SIG-M5 treated with dmso at 0.1 percent for 504 hours (cell line): Measurements from ENCODE around the gene PTPA.

Experiments
- DNase-seq: peaks from one replicate; lab custom pipeline; 2025; ENCODE audit not compliant: unreplicated experiment; lab: John Stamatoyannopoulos, UW

PTPA gene

DNA sequence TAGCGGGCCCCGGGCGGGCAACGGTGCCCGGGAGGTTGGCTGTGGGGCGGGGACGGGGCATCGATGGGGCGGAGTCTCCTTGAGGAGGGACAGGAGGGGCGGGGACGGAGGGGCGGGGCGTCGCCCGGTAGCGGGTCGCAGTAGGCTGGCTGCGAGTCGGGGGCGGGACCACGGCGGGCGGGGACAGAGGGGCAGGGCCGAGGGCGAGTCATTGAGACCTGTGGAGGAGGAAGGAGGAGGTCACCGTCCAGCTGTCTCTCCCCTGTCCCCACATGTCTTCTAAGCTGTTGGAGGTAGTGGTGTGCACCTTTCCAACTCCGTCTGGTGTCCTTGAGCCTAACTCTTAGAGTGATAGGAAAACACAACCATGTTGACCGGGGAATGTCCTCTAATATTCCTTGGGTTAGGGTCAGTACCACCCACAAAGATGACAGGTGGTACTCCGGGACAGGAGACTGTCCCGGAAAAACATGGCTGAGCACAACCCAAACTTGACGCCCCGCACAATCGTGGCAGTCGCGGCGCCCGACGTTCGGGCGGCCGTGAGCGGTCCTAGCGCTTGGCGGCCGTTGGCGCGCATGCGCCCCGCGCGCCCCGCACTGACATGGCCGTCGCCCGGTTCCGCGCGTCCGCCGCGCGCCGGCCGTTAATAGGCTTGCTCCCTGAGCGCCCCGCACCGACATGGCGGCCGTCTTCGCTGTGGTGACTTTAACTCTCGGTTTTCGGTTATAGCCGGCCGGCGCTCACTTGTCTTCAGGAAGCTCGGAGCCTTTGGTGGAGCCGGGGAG lies at the start of gene PTPA, which contains the start of gene CRAT:
TSS of gene PTPA (plus strand) at position 676 of the 788 bp plus-strand sequence. CDS start 186 bp downstream, outside the sequence.
TSS of gene CRAT (minus strand) at position 54 of the 788 bp plus-strand sequence. CDS start 284 bp downstream, outside the sequence.
- DNase-seq, result peak; percentile 78

DNA sequence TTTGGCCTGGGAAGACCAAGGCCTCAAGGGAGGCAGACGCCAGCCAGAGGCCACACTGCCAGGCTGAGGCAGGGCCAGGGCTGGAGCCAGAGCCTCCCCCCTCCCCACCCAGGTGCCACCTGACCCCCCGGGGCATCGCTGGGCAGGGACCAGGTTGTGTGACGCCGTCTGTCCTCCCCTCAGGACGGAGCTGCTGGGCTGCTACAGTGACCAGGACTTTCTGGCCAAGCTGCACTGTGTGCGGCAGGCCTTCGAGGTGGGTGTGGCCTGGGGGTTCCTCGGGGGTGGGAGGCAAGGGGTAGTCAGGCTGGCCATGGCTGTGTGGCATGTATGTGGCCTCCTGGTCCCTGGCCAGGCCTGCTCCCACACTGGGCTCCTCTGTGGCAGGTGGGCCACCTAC lies 48.2 kb upstream of the PTPA start:
- DNase-seq, result no peak

DNA sequence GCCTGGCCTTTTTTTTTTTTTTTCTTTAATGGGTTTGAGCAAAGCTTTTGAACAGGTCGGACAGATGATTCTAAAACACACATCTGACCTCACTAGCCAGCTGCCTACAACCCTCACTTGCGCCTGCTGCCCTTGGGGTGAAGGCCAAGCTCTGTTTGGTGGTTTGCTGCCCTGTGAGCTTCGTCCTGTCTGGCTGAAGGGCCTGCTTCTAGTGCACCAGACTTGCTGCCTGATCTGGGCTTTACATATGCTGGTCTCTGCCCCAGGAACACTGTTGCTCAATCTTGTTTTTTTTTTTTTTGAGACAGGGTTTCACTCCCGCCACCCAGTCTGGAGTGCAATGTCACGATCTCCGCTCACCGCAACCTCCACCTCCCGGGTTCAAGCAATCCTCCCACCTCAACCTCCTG lies 46.7 kb upstream of the PTPA start:
- DNase-seq, result no peak

DNA sequence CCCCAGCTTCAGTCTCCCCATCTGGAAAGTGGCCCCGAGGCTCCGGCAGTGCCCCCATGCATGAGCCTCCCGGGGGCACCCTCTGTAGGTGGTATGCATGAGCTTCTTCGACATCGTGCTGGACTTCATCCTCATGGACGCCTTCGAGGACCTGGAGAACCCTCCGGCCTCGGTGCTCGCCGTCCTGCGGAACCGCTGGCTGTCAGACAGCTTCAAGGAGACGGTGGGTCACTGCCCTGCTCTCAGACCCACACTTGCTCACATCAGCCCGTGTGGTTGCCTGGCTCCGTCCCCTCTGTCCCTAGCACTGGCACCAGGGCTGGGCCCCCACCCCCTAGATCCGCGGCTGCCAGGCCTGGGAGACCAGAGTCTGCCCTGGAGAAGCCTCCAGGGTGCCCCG lies 43.1 kb upstream of the PTPA start:
- no peak for DNase-seq

DNA sequence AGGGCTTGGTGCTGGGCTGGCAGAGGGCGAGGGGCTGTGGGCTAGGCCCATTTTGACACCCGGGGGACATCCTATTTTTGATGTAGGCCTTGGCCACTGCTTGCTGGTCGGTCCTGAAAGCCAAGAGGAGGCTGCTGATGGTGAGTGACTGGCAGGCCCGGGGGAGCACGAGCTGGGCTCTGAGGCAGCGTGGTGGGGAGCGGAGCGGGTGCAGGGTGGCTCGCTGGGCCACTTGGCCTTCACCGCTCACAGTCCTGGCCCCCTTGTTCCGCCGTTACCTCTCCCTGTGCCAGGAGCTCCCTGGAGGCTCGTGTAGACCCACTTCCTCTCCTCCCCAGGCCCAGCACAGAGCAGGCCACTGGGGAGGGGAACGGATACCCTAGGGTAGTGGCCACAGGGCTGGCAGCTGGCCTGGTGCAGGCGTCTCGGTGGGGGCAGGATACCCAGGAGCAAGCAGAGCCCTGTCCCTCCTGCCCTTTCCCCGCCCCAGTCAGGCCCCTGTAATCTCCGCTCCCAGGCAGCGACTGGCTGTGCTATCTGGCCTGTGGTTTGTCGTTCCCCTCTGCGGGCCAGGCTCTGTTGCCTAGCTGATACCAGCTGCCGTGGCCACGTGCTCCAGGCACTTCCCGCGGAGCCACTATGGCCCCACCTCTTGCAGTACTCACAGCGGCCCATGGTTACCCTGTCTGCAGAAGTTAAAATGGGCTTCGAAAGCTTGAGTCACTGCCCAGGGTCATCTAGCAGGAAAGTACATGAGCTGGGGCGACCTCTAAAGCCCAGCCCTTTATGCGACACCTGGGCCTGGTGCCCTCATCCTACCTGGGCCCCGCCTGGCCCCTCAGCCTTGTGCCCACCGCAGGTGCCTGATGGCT lies 42.0 kb upstream of the PTPA start:
- DNase-seq, result peak; percentile 52

DNA sequence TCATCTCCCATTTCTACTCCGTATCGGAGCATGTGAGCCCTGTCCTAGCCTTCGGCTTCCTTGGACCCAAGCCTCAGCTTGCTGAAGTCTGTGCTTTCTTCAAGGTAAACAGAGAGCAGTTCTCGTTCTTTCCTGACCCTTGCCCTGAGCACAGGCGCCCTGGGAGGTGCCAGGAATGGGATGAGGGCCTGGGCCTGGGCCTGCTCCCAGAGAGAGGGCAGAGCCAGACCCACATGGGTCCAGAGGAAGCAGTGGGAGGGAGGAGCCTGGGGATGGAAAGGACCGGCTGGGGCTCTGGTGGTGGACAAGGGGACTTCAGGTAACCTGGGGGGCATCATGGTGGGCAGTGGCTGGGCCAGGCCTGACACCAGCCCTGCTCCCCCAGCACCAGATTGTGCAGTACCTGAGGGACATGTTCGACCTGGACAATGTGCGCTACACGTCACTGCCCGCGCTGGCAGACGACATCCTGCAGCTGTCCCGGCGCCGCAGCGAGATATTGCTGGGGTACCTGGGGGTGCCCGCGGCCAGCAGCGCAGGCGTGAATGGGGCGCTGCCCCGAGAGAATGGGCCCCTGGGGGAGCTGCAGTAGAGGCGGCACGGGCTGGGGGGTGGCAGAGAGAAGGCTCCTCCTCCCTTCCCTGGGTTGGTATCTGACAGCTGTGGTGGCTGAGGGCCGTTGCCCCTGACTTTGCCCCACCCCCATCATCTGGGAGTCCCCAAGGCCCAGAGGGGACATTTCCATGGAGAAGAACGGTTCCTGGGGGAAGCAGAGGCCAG lies 41.2 kb upstream of the PTPA start:
- no peak for DNase-seq

DNA sequence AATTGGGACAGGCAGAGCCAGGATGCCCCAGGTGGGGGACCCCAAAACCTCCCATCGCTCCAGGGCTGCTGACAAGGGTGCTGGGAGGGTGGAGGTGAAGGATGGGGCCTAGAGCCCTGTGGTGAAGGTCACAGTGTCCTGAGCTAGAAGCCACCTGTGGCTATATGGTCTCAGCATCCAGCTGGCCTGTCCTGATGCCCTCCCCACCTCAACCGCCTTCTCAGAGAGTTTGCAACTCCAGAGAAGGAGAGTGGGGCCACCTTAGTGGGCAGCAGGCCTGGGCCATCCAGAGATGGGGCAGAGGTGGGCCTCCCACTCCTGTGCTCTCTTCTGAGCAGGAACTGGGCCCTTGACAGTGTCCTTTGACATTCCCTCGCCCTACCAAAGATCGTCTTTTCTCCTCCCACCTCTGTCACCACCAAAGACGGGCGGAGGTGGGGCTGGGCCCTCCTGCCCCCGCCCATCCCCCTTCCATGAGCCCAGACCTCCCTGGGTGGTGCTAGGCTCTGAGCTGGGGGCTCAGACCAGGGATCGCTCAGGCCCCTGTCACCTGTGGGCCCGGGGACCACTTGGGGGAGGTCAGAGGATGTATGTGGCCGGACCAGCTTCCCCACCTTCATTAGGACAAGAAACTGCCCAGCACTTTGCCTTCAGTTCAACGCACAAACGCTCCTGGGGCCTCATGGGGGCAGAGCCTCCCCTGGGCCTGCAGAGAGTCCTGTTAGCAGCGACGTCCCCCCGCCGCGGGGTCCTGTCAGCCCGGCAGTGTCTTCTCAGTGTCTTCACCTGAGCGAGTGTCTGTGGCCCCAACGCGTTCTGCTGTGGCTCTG lies 40.3 kb upstream of the PTPA start:
- DNase-seq, result no peak

DNA sequence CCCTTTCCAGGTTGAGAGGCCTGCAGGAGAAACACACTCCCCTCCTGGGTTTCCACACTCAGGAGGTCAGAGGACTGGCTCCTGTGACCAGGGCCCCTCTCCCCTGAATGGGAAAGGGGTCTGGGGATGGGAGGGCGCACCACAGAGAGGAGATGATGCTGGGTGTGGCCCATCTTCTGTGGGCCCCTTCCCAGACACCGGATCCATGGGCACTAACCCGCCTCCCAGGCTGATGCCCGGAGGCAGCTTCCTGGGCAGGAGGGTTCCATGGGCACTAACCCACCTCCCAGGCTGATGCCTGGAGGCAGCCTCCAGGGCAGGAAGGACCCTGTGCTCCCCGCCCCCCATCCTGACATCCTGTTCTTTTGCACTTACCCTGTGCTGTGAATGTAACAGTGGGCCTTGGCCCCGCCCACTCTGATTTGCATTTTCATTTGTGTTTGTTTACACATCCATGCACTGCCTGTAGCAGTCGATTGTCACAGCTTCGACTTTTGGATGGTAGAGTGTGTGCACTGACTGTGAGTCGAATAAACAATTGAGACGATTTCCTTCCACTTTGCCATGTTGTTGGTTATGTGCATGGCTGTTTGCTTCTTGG lies 39.6 kb upstream of the PTPA start:
- no peak for DNase-seq

DNA sequence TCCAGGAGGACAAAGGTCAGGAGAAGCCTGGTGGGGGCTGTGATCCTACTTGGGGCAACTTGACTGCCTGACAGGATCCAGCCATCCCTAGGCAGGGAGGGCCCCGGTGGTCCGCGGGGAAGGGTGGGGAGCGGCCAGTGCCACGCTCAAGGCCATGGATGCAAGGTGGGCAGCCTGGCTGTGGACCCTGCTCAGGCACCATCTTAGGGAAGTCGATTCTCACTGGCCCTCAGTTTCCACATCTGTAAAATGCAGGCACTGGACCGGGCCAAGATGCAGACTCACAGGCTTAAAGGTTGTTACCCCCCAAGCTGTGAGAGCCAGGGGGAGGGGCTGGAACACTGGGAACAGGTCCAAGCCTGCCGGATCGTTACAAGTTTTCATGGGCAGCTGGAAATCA lies 39.0 kb upstream of the PTPA start:
- no peak for DNase-seq

DNA sequence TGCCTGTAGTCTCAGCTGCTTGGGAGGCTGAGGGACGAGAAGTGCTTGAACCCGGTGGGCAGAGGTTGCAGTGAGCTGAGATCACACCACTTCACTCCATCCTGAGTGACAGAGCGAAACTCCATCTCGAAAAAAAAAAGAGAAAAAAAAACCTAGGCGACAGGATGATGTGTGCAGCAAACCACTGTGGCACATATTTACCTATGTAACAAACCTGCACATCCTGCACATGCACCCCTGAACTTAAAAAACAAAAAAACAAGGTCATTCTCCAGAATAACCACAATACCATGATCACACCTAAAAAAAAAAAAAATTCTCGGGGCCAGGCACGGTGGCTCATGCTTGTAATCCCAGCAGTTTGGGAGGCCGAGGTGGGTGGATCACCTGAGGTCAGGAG lies 37.8 kb upstream of the PTPA start:
- no peak for DNase-seq

DNA sequence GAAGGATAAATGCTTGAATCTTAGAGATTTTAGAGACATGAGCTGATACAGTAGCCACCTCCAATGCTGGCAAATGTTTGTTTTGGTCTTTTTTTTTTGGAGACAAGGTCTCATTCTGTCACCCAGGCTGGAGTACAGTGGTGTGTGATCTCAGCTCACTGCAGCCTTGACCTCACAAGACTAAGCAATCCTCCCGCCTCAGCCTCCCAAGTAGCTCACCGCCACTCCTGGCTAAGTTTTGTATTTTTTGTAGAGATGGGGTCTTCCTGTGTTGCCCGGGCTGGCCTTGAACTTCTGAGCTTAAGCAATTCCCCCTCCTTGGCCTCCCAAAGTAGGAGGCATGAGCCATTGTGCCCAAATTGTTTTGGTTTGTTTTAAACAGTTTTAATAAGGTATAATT lies 37.1 kb upstream of the PTPA start:
- no peak for DNase-seq

DNA sequence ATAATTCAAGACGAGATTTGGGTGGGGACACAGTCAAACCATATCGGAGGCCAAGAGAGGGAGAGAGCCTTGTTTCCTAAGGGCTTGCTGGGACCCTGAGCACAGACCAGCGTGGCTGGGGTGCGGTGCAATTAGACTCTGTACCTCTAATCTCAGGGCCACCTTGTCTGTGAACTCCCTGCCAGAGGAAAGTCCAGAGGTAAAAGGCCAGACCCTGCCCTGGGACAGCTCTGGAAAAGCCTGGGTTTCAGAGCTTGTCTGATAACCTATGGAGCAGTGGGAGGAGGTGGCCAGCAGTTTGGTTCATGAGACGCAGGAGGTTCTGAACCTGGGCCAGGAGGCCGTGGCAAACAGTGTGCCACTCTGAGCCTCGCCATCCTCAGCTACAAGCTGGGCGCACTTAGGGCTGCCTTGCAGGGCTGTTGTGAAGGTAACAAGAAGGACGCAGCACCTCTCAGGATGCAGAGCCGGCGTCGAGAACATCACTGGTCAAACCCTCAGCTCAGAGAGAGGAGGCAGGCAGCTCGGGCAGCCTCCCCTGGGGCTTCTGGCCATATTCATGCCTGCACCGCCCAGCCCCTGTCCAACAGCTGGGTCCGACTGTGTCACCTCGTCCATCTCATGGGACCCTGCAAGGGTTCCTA lies 35.1 kb upstream of the PTPA start:
- DNase-seq, result no peak

DNA sequence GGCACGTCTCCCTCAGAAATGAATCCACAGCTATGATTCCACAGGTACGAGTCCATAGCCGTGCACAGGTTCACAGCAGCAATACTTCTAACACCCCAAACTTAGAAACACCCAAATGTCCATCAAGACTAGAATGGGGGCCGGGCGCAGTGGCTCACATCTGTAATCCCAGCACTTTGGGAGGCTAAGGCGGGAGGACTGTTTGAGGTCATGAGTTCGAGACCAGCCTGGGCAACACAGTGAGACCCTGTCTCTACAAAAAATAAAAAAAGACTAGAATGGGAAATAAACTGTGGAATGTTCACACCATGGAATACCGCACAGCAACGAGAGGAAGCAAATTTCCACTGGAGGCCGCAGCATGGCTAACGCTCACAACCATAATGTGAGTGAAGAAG lies 34.6 kb upstream of the PTPA start:
- no peak for DNase-seq

DNA sequence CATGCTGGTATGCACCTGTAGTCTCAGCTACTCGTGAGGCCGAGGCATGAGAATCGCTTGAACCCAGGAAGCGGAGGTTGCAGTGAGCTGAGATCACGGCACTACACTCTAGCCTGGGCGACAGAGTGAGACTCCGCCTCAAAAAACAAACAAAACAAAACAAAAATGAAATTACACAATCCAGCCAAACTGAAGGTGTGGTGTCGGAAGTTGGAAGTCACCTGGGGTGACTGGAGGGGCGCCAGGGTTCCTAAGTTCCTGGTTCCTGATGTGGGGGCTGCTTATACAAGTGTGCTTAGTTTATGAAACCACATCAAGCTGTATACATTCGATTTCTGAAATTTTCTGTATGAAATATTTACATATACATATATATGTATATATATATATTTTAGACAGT lies 34.0 kb upstream of the PTPA start:
- no peak for DNase-seq

DNA sequence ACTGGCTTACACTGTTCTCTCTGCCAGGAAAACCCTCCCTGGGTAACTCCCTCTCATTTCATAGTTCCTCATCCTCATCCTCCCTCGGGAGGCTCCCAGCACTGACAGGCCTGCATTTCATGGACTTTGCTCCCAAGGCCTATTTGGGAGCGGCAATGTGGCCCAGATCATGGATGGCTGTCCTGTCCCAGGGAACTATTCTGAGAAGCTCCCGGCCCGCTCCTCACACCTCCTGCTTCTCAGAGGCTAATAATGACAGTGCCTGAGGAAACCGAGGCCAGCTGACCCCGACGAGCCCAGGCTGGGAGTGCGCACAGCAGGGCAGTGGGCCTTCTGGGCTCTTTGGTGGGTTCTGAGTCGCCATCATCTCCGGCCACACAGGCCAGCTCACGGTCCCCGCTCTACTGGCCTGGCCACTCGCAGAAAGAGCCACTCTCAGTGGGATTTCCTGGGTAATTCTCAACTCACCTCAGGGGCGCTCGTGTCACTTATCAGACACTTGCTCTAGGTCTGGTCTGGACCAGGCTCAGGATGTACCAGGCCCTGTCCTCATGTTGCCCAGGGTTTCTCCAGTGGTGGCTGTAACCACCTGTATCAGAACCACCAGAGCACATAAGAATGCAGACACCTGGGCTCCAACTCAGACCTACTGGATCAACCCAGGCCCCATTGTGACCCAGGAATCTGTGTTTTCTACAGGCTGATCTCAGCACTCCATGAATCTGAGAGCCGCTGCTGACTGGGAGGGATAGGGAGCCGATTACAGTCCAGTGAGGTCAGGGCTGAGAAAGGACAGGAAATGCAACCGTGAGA lies 32.3 kb upstream of the PTPA start:
- no peak for DNase-seq

DNA sequence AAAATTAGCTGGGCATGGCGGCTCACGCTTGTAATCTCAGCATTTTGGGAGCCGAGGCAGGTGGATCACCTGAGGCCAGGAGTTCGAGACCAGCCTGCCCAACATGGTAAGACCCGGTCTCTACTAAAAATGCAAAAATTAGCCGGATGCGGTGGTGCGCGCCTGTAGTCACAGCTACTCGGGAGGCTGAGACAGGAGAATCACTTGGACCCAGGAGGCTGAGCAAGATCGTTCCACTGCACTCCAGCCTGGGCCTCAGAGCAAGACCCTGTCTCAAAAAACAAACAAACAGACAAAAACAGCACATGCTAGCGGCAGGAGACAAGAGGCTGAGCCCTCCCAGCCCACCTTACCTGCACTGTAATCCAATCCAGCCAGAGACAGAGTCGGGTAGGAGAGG lies 31.4 kb upstream of the PTPA start:
- DNase-seq, result no peak

DNA sequence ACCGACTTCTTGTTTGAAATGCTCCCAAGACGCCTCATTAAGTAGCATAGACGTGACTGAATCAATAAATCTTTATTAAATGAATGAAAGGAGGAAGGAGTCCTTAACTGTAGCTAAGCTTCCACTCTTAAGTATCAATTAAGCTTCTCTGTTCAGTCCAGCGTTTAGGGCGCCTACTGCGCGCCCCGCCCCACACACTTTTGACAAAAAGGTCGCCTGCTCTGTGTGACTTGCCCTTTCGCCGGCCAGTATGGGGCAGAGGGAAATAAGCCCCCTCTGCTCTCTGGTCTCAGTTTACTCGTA lies 31.0 kb upstream of the PTPA start:
- DNase-seq, result no peak

DNA sequence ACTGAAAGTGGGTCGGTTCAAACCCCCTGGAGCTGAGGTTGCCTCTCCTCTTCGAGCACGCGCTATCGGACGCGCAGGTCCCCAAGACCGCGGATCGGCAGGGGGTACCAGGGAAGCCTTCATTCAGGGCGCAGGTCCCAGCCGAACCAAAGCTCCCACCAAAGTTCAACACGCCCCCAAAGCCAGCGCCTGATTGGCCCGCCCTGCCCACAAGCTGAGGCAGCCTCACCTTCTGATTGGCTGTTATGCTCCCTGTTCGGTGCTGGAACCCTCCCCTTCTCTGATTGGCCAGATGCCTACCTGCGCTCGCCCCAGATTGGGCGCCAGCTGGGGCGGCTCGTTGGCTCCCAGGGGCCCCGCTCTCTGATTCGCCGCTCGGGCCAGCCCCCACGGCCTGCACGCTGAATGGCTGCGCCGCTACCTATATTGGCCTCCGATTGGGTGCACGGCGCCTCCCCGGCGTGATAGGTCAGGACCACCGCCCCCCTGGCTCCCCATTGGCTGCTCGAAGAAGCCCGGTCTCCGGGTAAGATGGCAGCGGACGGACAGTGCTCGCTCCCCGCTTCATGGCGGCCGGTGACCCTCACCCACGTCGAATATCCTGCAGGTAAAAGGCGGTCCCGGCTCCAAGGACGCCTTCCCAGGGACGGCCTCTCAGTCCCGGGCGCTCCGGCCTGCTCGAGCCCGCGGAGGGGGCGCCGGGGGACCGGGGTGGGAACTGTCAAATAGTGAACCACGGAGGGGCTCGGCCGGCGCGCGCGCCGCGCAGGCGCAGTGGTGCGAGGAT lies 30.4 kb upstream of the PTPA start, which contains the start of gene DOLPP1:
TSS of gene DOLPP1 (plus strand) at position 511 of the 787 bp plus-strand sequence. CDS start at position 532, 21 bp downstream.
- peak; percentile 96 for DNase-seq
